DOHH2 (cell line): ENCODE measurements around the gene CPA3.

Experiments used
- H3F3A ChIP-seq: fragments of 200-600 bp; sonication (generic), shearing (Covaris generic); 2 replicates; pipeline ENCODE4 v1.6.0; 2016; ENCODE audit warnings: antibody characterized with exemption, mild to moderate bottlenecking; ENCODE audit not compliant: control insufficient read depth, insufficient read depth
- H3K27ac ChIP-seq: fragments of 200-600 bp; sonication (generic); 2 replicates; pipeline ENCODE4 v1.5.1; 2014; ENCODE audit warnings: low read depth, mild to moderate bottlenecking, low read length, moderate library complexity
- H3K27me3 ChIP-seq: fragments of 200-600 bp; sonication (generic); 2 replicates; pipeline ENCODE4 v1.6.1; 2014; ENCODE audit warnings: mild to moderate bottlenecking, low read length, mixed read lengths; ENCODE audit not compliant: control insufficient read depth
- H3K36me3 ChIP-seq: fragments of 200-600 bp; sonication (generic); 2 replicates; pipeline ENCODE4 v1.6.1; 2014; ENCODE audit warnings: mild to moderate bottlenecking, low read length, moderate library complexity, mixed read lengths; ENCODE audit not compliant: control insufficient read depth
- H3K4me1 ChIP-seq: fragments of 200-600 bp; sonication (generic); 2 replicates; pipeline ENCODE4 v1.6.1; 2014; ENCODE audit warnings: mild to moderate bottlenecking, low read length, mixed read lengths; ENCODE audit not compliant: control insufficient read depth
- H3K4me2 ChIP-seq: fragments of 200-600 bp; sonication (generic); 2 replicates; pipeline ENCODE4 v1.6.0; 2014; ENCODE audit warnings: mild to moderate bottlenecking, low read length, moderate library complexity
- H3K4me3 ChIP-seq: fragments of 200-600 bp; sonication (generic); 2 replicates; pipeline ENCODE4 v1.5.1; 2014; ENCODE audit warnings: mild to moderate bottlenecking, low read length, mixed read lengths
- H3K79me2 ChIP-seq: fragments of 200-600 bp; sonication (generic); 2 replicates; pipeline ENCODE4 v1.6.1; 2014; ENCODE audit warnings: mild to moderate bottlenecking, low read length, mixed read lengths; ENCODE audit not compliant: control insufficient read depth
- H3K9me2 ChIP-seq: fragments of 200-600 bp; sonication (generic); replicated peaks from 2 replicates; pipeline ENCODE4 v1.6.1; 2014; ENCODE audit warnings: mild to moderate bottlenecking, low read length, mixed read lengths; ENCODE audit not compliant: control insufficient read depth
- H3K9me3 ChIP-seq: fragments of 200-600 bp; sonication (generic); 2 replicates; pipeline ENCODE4 v1.6.1; 2014; ENCODE audit warnings: antibody characterized with exemption, low read length, mixed read lengths; ENCODE audit not compliant: control insufficient read depth, insufficient read depth
- H4K20me1 ChIP-seq: fragments of 200-600 bp; sonication (generic); 2 replicates; pipeline ENCODE4 v1.6.0; 2014; ENCODE audit warnings: low read depth, mild to moderate bottlenecking, antibody characterized with exemption, low read length, moderate library complexity; ENCODE audit not compliant: control insufficient read depth, insufficient read depth
- EZH2phosphoT487 ChIP-seq: fragments of 200-600 bp; sonication (generic); IDR thresholded peaks from 2 replicates; pipeline ENCODE4 v1.6.1; 2017; ENCODE audit warnings: borderline replicate concordance, mild to moderate bottlenecking, antibody characterized with exemption, low read length, moderate library complexity, mixed read lengths
- TF ChIP-seq, protein P1 (sequence below): fragments of 200-600 bp; sonication (generic); IDR thresholded peaks from one replicate; pipeline ENCODE4 v1.5.1; 2014; ENCODE audit warnings: antibody characterized with exemption, mild to moderate bottlenecking, low read depth, low read length; ENCODE audit not compliant: poor library complexity, severe bottlenecking

The CPA3 gene

DNA sequence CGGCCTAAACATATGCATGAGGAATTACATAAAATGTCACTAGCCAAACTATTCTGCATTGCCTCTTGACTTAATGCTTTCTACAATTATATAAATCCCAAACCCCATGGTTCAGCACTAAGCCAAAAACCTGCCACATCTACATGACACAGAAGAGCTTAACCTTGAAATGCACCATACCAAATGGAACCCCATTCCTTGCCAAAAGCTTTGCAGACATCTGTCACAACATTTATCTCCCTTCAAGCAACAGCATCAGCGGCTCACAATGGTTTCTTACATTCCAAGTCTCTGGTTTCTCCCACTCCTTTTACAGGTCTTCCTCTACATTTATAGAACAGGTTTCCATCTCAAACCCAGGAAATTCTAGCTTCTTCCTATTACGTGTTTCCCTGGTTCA, 67.9 kb downstream of the CPA3 start:
- no peaks in the 10 kb centered on the region for H3K36me3 ChIP-seq
- H3K27ac ChIP-seq, result no peak overlapping the region
- H4K20me1 ChIP-seq, result no peaks in the 10 kb centered on the region
- H3K4me1 ChIP-seq, result no peaks in the 10 kb centered on the region
- H3F3A ChIP-seq, result no peaks in the 10 kb centered on the region
- H3K79me2 ChIP-seq, result no peaks in the 10 kb centered on the region
- no peak overlapping the region for H3K4me3 ChIP-seq
- H3K9me2 ChIP-seq, result no peaks in the 10 kb centered on the region
- TF ChIP-seq, protein P1, sequence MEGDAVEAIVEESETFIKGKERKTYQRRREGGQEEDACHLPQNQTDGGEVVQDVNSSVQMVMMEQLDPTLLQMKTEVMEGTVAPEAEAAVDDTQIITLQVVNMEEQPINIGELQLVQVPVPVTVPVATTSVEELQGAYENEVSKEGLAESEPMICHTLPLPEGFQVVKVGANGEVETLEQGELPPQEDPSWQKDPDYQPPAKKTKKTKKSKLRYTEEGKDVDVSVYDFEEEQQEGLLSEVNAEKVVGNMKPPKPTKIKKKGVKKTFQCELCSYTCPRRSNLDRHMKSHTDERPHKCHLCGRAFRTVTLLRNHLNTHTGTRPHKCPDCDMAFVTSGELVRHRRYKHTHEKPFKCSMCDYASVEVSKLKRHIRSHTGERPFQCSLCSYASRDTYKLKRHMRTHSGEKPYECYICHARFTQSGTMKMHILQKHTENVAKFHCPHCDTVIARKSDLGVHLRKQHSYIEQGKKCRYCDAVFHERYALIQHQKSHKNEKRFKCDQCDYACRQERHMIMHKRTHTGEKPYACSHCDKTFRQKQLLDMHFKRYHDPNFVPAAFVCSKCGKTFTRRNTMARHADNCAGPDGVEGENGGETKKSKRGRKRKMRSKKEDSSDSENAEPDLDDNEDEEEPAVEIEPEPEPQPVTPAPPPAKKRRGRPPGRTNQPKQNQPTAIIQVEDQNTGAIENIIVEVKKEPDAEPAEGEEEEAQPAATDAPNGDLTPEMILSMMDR, result no peak
- no peak for TF ChIP-seq EZH2phosphoT487
- H3K27me3 ChIP-seq, result peaks cover 5% of the 10 kb centered on the region
- H3K9me3 ChIP-seq, result no peaks in the 10 kb centered on the region
- H3K4me2 ChIP-seq, result no peak overlapping the region

DNA sequence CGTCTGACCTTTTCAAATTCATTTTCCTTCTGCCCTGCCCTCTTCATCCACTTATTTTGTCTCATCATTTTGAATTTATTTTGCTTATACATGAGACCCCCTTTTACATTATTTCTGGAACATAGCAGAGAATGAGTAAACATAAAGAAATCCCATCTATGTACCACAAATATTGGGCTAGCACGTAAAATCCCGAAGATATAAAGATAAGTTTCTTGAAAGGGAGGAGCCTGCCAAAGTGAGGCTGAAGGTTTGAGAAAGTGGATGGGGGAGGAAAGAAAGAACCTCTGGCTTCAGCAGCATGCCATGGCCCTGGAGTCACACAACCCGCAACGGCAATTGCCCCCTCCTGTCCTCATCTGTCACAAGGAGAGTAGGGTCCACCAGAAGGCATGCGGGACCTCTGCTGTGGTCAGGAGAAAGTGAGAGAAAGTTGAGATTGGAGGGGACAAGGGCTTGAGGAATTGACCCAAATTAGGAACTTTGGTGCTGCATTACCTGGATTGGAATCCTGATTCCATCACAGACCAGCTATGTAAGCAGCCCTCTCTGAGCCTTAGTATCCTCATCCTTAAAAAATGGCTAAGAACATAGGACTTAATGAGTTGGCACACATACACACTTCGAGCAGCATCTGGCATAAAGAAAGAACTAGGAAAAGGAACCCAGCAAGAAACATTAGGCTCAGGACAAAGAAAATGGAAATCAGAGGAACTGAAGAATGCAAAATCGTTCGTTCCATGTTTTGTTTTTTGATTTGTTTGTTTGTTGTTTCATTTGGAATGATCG, 72.6 kb downstream of the CPA3 start:
- Histone ChIP-seq H3K4me2 (no peak overlapping the region), H3K79me2 (no peaks in the 10 kb centered on the region), H4K20me1 (no peaks in the 10 kb centered on the region), H3K9me3 (no peaks in the 10 kb centered on the region), H3K4me3 (no peak overlapping the region), H3K27ac (no peak overlapping the region), H3K4me1 (no peaks in the 10 kb centered on the region), H3K27me3 (peaks cover 14% of the 10 kb centered on the region), H3F3A (no peaks in the 10 kb centered on the region), H3K36me3 (no peaks in the 10 kb centered on the region), H3K9me2 (no peaks in the 10 kb centered on the region)
- no peak for TF ChIP-seq EZH2phosphoT487
- TF ChIP-seq, protein P1, result no peak

DNA sequence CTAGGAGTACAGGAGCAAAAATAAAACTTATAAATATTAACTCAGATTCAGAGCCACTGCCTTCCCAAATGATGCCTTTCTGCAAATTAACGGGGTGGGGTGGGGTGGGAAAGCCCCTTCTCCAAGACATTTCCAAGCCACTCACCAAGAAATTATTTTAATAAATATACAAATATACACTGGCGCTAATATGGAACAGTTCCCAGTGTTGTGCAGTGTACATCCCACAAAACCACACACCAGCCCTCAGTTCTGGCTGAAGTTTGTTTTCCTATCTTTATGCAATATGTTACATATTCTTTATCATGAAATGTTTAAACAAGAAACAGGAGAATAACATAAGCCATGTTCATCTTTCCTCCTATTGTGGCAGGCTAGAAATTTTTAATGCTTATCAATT, 73.2 kb downstream of the CPA3 start:
- no peaks in the 10 kb centered on the region for H3K36me3 ChIP-seq
- H3K27ac ChIP-seq, result no peak overlapping the region
- no peaks in the 10 kb centered on the region for H3K4me1 ChIP-seq
- H4K20me1 ChIP-seq, result no peaks in the 10 kb centered on the region
- TF ChIP-seq, protein P1, result no peak
- TF ChIP-seq EZH2phosphoT487, result no peak
- no peak overlapping the region for H3K4me3 ChIP-seq
- no peaks in the 10 kb centered on the region for H3F3A ChIP-seq
- H3K79me2 ChIP-seq, result no peaks in the 10 kb centered on the region
- no peak overlapping the region for H3K4me2 ChIP-seq
- no peaks in the 10 kb centered on the region for H3K9me2 ChIP-seq
- H3K27me3 ChIP-seq, result peaks cover 14% of the 10 kb centered on the region
- H3K9me3 ChIP-seq, result no peaks in the 10 kb centered on the region
